ENCODE measurements around the gene CD300LB.

CD300LB gene

GRCh38 chr17:74554909-74555308 is 23.6 kb upstream of the CD300LB start:
- ChIA-PET CTCF (interaction anchor here (5.2 kb wide), 1 partner anchor 12 kb away, joined by 22 read pairs; the partner anchor contains the start of gene CD300H), POLR2A (no interaction called here)
- DNase-seq (ENCODE audit: extremely low spot score): no peak
- TF ChIP-seq NFRKB (IDR thresholded peaks at IDR 0.05) (no peak), ELF4 (IDR thresholded peaks at IDR 0.05) (no peak), L3MBTL2 (conservative IDR thresholded peaks at IDR 0.05) (no peak), LEF1 (IDR thresholded peaks at IDR 0.05; ENCODE audit: borderline replicate concordance) (no peak), FOXM1 (IDR thresholded peaks at IDR 0.05; ENCODE audit: borderline replicate concordance) (no peak), FOXK2 (IDR thresholded peaks at IDR 0.05) (no peak), BHLHE40 (IDR thresholded peaks at IDR 0.05; ENCODE audit: borderline replicate concordance) (no peak), ARNT (IDR thresholded peaks at IDR 0.05) (no peak), SP1 (IDR thresholded peaks at IDR 0.05) (no peak), FOXA1 (IDR thresholded peaks at IDR 0.05) (no peak), TARDBP (IDR thresholded peaks at IDR 0.05) (no peak), CTBP1 (IDR thresholded peaks at IDR 0.05; ENCODE audit: borderline replicate concordance) (no peak), SUZ12 (IDR thresholded peaks at IDR 0.05) (no peak), HDGF (IDR thresholded peaks at IDR 0.05; ENCODE audit: borderline replicate concordance) (no peak)
- TF ChIP-seq, protein P1, sequence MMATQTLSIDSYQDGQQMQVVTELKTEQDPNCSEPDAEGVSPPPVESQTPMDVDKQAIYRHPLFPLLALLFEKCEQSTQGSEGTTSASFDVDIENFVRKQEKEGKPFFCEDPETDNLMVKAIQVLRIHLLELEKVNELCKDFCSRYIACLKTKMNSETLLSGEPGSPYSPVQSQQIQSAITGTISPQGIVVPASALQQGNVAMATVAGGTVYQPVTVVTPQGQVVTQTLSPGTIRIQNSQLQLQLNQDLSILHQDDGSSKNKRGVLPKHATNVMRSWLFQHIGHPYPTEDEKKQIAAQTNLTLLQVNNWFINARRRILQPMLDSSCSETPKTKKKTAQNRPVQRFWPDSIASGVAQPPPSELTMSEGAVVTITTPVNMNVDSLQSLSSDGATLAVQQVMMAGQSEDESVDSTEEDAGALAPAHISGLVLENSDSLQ (IDR thresholded peaks at IDR 0.05): no peak

DNA sequence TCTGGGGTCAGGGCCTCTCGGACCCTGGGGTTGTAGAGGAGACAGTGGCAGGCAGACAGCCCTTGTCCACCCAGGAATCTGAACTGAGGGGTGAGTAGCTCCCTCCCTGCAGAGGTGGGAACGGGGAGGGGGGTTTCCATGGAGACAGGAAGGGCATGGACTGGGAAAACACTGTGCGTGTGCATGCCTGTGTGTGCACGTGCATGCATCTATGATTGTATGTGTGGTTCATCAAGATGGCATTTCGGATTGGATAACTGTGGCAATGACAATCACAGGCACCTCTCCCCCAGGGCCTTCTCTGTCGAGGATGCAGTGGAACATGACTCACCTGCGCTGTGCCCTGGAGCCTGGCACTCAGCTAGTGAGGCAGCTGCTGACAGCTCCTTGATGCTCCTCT is 20.8 kb upstream of the CD300LB start:
- DNase-seq (ENCODE audit: extremely low spot score): no peak
- POLR2A ChIA-PET: no interaction called here

GRCh38 chr17:74550602-74551001 is 19.3 kb upstream of the CD300LB start:
- no peak for DNase-seq (ENCODE audit: extremely low spot score)
- POLR2A ChIA-PET: no interaction called here
- CTCF ChIA-PET: no interaction called here
- no peak for TF ChIP-seq FOXK2 (IDR thresholded peaks at IDR 0.05)
- no peak for TF ChIP-seq FOXM1 (IDR thresholded peaks at IDR 0.05; ENCODE audit: borderline replicate concordance)
- no peak for TF ChIP-seq ARNT (IDR thresholded peaks at IDR 0.05)

More for the DNA sequence above, 20.8 kb upstream of the CD300LB start:
- TF ChIP-seq ZNF384 (IDR thresholded peaks at IDR 0.05): no peak
- TF ChIP-seq TARDBP (IDR thresholded peaks at IDR 0.05): no peak
- TF ChIP-seq ARNT (IDR thresholded peaks at IDR 0.05): no peak
- TF ChIP-seq SP1 (IDR thresholded peaks at IDR 0.05): no peak
- TF ChIP-seq ELF4 (IDR thresholded peaks at IDR 0.05): no peak
- no peak for TF ChIP-seq FOXA1 (IDR thresholded peaks at IDR 0.05)
- TF ChIP-seq LEF1 (IDR thresholded peaks at IDR 0.05; ENCODE audit: borderline replicate concordance): no peak
- TF ChIP-seq BHLHE40 (IDR thresholded peaks at IDR 0.05; ENCODE audit: borderline replicate concordance): no peak
- TF ChIP-seq FOXK2 (IDR thresholded peaks at IDR 0.05): no peak
- TF ChIP-seq CTBP1 (IDR thresholded peaks at IDR 0.05; ENCODE audit: borderline replicate concordance): no peak
- TF ChIP-seq SUZ12 (IDR thresholded peaks at IDR 0.05): no peak
- no peak for TF ChIP-seq HDGF (IDR thresholded peaks at IDR 0.05; ENCODE audit: borderline replicate concordance)
- TF ChIP-seq, protein P1 (IDR thresholded peaks at IDR 0.05): no peak
- TF ChIP-seq L3MBTL2 (conservative IDR thresholded peaks at IDR 0.05): no peak
- TF ChIP-seq FOXM1 (IDR thresholded peaks at IDR 0.05; ENCODE audit: borderline replicate concordance): no peak
- no peak for TF ChIP-seq NFRKB (IDR thresholded peaks at IDR 0.05)
- CTCF ChIA-PET: interaction anchor here (0.6 to 5.2 kb wide), 2 partner anchors 15 to 245 kb away, joined by 3 to 22 read pairs; partner anchors contain the start of gene CD300H

- TF ChIP-seq CTBP1 (IDR thresholded peaks at IDR 0.05; ENCODE audit: borderline replicate concordance) (no peak), BHLHE40 (IDR thresholded peaks at IDR 0.05; ENCODE audit: borderline replicate concordance) (no peak), NFRKB (IDR thresholded peaks at IDR 0.05) (no peak)
- ChIA-PET CTCF (no interaction called here), POLR2A (no interaction called here)
- DNase-seq (ENCODE audit: extremely low spot score): no peak
Observed at GRCh38 chr17:74549343-74549742, 18.1 kb upstream of the CD300LB start.

- no peak for DNase-seq (ENCODE audit: extremely low spot score)
- ChIA-PET CTCF (interaction anchor here (0.7 kb wide), 1 partner anchor 52 kb away, joined by 3 read pairs; no protein-coding TSS in a partner anchor), POLR2A (no interaction called here)
- TF ChIP-seq ARNT (IDR thresholded peaks at IDR 0.05) (no peak), ZNF384 (IDR thresholded peaks at IDR 0.05) (no peak), SP1 (IDR thresholded peaks at IDR 0.05) (no peak), FOXM1 (IDR thresholded peaks at IDR 0.05; ENCODE audit: borderline replicate concordance) (no peak), HDGF (IDR thresholded peaks at IDR 0.05; ENCODE audit: borderline replicate concordance) (no peak), FOXK2 (IDR thresholded peaks at IDR 0.05) (no peak), TARDBP (IDR thresholded peaks at IDR 0.05) (no peak)
Observed at GRCh38 chr17:74547736-74548135, 16.5 kb upstream of the CD300LB start.

- CTCF ChIA-PET: no interaction called here
- no peak for TF ChIP-seq ZNF384 (IDR thresholded peaks at IDR 0.05)
- no peak for TF ChIP-seq NFRKB (IDR thresholded peaks at IDR 0.05)
- no peak for TF ChIP-seq TARDBP (IDR thresholded peaks at IDR 0.05)
- TF ChIP-seq, protein P1 (IDR thresholded peaks at IDR 0.05): no peak
- no peak for TF ChIP-seq FOXK2 (IDR thresholded peaks at IDR 0.05)
- TF ChIP-seq FOXM1 (IDR thresholded peaks at IDR 0.05; ENCODE audit: borderline replicate concordance): no peak
- no peak for TF ChIP-seq ELF4 (IDR thresholded peaks at IDR 0.05)
- no peak for TF ChIP-seq CTBP1 (IDR thresholded peaks at IDR 0.05; ENCODE audit: borderline replicate concordance)
- no peak for TF ChIP-seq SUZ12 (IDR thresholded peaks at IDR 0.05)
- TF ChIP-seq HDGF (IDR thresholded peaks at IDR 0.05; ENCODE audit: borderline replicate concordance): no peak
- no peak for TF ChIP-seq ARNT (IDR thresholded peaks at IDR 0.05)
- TF ChIP-seq LEF1 (IDR thresholded peaks at IDR 0.05; ENCODE audit: borderline replicate concordance): no peak
- TF ChIP-seq BHLHE40 (IDR thresholded peaks at IDR 0.05; ENCODE audit: borderline replicate concordance): no peak
- no peak for TF ChIP-seq L3MBTL2 (conservative IDR thresholded peaks at IDR 0.05)
- no peak for TF ChIP-seq FOXA1 (IDR thresholded peaks at IDR 0.05)
- TF ChIP-seq SP1 (IDR thresholded peaks at IDR 0.05): no peak
- POLR2A ChIA-PET: no interaction called here
Observed at GRCh38 chr17:74547264-74547663, 16.0 kb upstream of the CD300LB start.

More at GRCh38 chr17:74547264-74547663, 16.0 kb upstream of the CD300LB start:
- DNase-seq (ENCODE audit: extremely low spot score): no peak

Measured in HEK293T (cell line).